Activated naive CD8-positive, alpha-beta T cell (primary cell): Measurements from ENCODE around the gene ZDHHC8.

Source experiments
- H3K27ac Mint-ChIP-seq: one replicate; pipeline ENCODE4 v1.8.0; 2021; ENCODE audit warnings: mixed read lengths
- H3K27me3 Mint-ChIP-seq: one replicate; pipeline ENCODE4 v1.8.0; 2021; ENCODE audit warnings: mixed read lengths
- H3K36me3 Mint-ChIP-seq: one replicate; pipeline ENCODE4 v1.8.0; 2021; ENCODE audit warnings: mixed read lengths
- H3K4me1 Mint-ChIP-seq: one replicate; pipeline ENCODE4 v1.8.0; 2021; ENCODE audit warnings: low read depth, mixed read lengths
- H3K4me3 Mint-ChIP-seq: one replicate; pipeline ENCODE4 v1.8.0; 2021; ENCODE audit warnings: mild to moderate bottlenecking, mixed read lengths
- H3K9me3 Mint-ChIP-seq: one replicate; pipeline ENCODE4 v1.8.0; 2021; ENCODE audit warnings: low read depth, mixed read lengths

Gene ZDHHC8

DNA sequence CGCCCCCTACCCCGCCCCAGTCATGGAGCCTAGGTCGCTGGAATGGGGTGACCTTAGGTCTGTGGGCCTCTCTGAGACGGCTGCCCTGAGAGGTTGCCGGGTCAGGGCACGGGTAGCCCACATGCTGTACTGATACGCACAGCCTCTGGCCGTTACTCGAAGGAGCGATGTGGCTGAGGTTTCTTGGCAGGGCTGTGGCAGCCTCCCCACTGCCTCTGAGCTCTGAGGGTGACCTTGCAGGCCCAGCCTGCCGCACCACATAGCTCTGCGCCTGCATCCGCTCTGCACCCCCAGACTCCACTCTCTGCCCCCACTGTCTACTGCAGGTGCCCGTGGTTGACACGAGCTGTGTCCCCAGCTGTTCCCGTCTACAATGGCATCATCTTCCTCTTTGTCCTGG, 7.3 kb downstream of the ZDHHC8 start:
- Mint-ChIP-seq H3K4me1 (peaks cover 14% of the 10 kb centered on the region), H3K4me3 (no peak overlapping the region), H3K9me3 (no peaks in the 10 kb centered on the region), H3K27me3 (no peaks in the 10 kb centered on the region), H3K27ac (no peak overlapping the region), H3K36me3 (no peaks in the 10 kb centered on the region)

DNA sequence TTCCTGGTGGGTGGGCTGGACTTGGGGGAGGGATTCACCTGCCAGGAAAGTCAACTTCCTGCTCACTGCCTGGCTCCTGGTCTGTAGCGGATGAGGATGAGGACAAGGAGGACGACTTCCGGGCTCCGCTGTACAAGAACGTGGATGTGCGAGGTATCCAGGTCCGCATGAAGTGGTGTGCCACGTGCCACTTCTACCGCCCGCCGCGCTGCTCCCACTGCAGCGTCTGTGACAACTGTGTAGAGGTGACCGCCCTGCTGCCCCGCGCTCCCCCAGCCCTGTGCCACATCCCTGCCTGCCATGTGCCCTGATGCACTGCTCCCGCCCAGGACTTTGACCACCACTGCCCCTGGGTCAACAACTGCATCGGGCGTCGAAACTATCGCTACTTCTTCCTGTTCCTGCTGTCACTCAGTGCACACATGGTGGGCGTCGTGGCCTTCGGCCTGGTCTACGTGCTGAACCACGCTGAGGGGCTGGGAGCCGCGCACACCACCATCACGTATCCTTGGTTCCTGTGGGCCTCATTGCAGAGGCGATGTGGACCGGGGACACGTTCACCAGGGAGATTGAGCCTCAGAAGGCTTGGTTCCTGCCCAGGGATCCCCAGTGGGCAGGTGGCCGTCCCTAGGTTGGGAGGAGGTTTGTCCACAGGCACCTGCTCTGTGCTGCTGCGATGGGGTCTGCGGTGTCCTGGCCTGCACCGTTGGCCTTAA, 7.9 kb downstream of the ZDHHC8 start:
- Mint-ChIP-seq H3K27me3 (no peaks in the 10 kb centered on the region), H3K4me3 (no peak overlapping the region), H3K4me1 (peaks cover 13% of the 10 kb centered on the region), H3K27ac (no peak overlapping the region), H3K9me3 (no peaks in the 10 kb centered on the region), H3K36me3 (no peaks in the 10 kb centered on the region)

DNA sequence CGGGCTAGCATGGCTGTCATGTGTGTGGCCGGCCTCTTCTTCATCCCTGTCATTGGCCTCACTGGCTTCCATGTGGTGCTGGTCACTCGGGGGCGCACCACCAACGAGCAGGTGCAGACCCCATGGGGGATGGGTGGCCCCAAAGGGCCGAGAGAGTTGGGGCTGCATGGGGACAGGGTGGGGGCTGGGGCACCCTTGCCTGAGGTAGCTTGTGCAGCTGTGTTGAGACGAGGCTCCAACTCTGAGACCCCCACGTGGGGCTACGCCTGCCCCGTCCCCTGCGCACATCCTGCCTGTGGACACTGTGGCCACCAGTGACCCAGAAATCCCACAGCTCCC, 8.5 kb downstream of the ZDHHC8 start:
- H3K27ac Mint-ChIP-seq, result no peak overlapping the region
- H3K27me3 Mint-ChIP-seq, result no peaks in the 10 kb centered on the region
- H3K36me3 Mint-ChIP-seq, result no peaks in the 10 kb centered on the region
- no peaks in the 10 kb centered on the region for H3K9me3 Mint-ChIP-seq
- H3K4me3 Mint-ChIP-seq, result no peak overlapping the region
- peaks cover 13% of the 10 kb centered on the region for H3K4me1 Mint-ChIP-seq

DNA sequence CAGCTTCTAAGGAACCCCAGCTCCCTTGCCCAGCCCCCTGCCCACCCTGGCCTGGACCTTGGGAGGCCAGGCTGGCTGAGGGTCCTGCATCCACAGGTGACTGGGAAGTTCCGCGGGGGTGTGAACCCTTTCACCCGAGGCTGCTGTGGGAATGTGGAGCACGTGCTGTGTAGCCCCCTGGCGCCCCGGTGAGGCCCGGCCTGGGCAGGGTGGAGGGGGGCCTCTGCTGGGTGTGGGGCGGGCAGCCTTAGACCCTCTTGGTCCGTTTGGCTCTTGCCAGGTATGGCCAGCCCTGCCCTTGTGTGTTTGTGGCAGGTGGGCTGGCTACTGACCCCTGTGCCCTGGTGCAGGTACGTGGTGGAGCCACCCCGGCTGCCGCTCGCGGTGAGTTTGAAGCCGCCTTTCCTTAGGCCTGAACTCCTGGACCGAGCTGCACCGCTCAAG, 8.9 kb downstream of the ZDHHC8 start:
- Mint-ChIP-seq H3K27ac (no peak overlapping the region), H3K9me3 (no peaks in the 10 kb centered on the region), H3K4me3 (no peak overlapping the region)

GRCh38 chr22:20141186-20142077, 9.8 kb downstream of the ZDHHC8 start:
- Mint-ChIP-seq H3K4me3 (no peak overlapping the region), H3K27ac (no peak overlapping the region), H3K27me3 (no peaks in the 10 kb centered on the region), H3K4me1 (peaks cover 12% of the 10 kb centered on the region), H3K9me3 (no peaks in the 10 kb centered on the region), H3K36me3 (no peaks in the 10 kb centered on the region)

More for the DNA sequence above, 8.9 kb downstream of the ZDHHC8 start:
- H3K27me3 Mint-ChIP-seq, result no peaks in the 10 kb centered on the region
- H3K36me3 Mint-ChIP-seq, result no peaks in the 10 kb centered on the region
- peaks cover 13% of the 10 kb centered on the region for H3K4me1 Mint-ChIP-seq

DNA sequence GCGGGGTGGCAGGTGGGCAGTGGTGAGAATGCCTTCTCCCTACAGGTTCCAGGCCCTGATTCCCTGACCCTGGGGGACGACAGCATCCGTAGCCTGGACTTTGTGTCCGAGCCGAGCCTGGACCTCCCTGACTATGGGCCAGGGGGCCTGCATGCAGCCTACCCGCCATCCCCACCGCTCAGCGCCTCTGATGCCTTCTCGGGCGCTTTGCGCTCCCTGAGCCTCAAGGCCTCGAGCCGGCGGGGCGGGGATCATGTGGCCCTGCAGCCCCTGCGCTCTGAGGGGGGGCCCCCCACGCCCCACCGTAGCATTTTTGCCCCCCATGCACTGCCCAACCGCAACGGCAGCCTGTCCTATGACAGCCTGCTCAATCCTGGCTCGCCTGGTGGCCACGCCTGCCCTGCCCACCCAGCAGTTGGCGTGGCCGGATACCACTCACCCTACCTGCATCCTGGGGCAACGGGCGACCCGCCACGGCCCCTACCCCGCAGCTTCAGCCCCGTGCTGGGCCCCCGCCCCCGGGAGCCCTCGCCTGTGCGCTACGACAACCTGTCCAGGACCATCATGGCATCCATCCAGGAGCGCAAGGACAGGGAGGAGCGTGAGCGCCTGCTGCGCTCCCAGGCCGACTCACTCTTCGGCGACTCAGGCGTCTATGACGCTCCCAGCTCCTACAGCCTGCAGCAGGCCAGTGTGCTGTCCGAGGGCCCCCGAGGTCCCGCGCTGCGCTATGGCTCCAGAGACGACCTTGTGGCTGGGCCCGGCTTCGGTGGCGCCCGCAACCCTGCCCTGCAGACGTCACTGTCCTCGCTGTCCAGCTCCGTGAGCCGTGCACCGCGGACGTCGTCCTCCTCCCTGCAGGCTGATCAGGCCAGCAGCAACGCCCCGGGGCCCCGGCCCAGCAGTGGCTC, 11.4 kb downstream of the ZDHHC8 start:
- H3K9me3 Mint-ChIP-seq, result no peaks in the 10 kb centered on the region
- no peaks in the 10 kb centered on the region for H3K36me3 Mint-ChIP-seq
- peaks cover 7% of the 10 kb centered on the region for H3K4me1 Mint-ChIP-seq
- H3K4me3 Mint-ChIP-seq, result no peak overlapping the region
- H3K27ac Mint-ChIP-seq, result no peak overlapping the region
- H3K27me3 Mint-ChIP-seq, result no peaks in the 10 kb centered on the region

GRCh38 chr22:20143883-20144665, 12.5 kb downstream of the ZDHHC8 start:
- Mint-ChIP-seq H3K36me3 (no peaks in the 10 kb centered on the region), H3K4me1 (peaks cover 4% of the 10 kb centered on the region), H3K27ac (no peak overlapping the region), H3K9me3 (no peaks in the 10 kb centered on the region), H3K27me3 (no peaks in the 10 kb centered on the region), H3K4me3 (no peak overlapping the region)

GRCh38 chr22:20145206-20145831, 13.7 kb downstream of the ZDHHC8 start:
- H3K4me1 Mint-ChIP-seq, result peaks cover 4% of the 10 kb centered on the region
- H3K36me3 Mint-ChIP-seq, result no peaks in the 10 kb centered on the region
- no peak overlapping the region for H3K27ac Mint-ChIP-seq
- H3K4me3 Mint-ChIP-seq, result no peak overlapping the region
- no peaks in the 10 kb centered on the region for H3K27me3 Mint-ChIP-seq
- H3K9me3 Mint-ChIP-seq, result no peaks in the 10 kb centered on the region

- no peaks in the 10 kb centered on the region for H3K27me3 Mint-ChIP-seq
- H3K36me3 Mint-ChIP-seq, result no peaks in the 10 kb centered on the region
- H3K4me3 Mint-ChIP-seq, result no peak overlapping the region
- no peaks in the 10 kb centered on the region for H3K9me3 Mint-ChIP-seq
- peaks cover 4% of the 10 kb centered on the region for H3K4me1 Mint-ChIP-seq
- no peak overlapping the region for H3K27ac Mint-ChIP-seq
Measured at GRCh38 chr22:20145832-20146223, 14.2 kb downstream of the ZDHHC8 start.

DNA sequence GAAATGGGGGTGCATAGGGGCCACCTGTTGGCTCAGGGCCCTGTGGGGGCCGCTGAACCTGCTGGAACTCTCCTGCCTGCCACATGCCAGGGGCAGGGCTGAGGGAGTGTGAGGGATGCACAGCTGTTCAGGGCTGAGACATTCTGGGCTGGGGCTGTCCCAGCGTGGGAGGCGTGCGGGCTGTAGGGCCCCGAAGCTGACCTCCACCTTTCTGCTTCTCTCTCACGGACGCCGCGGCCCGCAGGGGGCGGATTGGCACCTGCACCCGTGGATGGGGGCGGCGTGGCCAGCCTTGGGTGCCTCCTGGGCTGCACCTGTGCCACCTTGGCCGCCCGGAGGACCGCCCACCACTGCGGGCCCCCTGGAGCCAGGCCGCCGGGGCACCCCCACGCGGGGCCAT, 15.2 kb downstream of the ZDHHC8 start:
- H3K4me3 Mint-ChIP-seq, result no peak overlapping the region
- H3K4me1 Mint-ChIP-seq, result peaks cover 4% of the 10 kb centered on the region
- no peaks in the 10 kb centered on the region for H3K27me3 Mint-ChIP-seq
- no peak overlapping the region for H3K27ac Mint-ChIP-seq
- H3K36me3 Mint-ChIP-seq, result no peaks in the 10 kb centered on the region
- H3K9me3 Mint-ChIP-seq, result no peaks in the 10 kb centered on the region

DNA sequence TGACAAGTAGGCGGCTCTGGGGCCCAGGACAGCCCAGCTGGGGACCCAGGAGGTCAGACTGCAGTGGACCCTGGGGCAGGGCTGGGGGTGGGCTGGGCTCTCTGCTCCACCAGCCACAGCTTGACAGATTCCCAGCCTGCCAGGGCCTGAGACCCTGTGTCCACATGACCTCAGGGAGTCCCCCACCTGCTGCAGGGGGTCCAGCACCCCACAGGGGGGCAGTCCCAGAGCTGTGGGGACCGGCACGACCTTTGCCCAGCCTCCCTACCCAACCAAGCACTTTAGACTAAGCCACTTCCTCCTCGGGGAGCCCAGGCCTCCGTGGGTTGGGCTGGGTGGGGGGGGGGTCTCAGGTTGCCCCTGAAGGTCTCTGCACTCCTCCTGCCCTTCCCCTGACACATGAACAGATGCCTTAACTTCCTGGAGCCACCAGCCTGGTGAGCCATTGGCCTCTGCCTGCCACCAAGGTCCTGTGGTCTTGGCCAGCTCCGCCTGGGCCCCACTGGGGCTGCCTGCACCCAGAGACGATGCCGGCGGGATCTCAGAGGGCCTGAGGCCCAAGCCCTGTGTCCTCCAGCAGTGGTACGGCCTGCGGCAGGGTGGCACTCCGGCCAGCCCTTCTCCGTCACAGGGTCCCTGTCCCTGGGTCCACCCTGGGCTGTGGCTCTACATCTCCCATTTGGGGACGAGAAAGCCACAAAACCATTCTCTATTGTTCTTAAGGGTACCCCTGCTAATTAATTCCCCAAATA, 15.8 kb downstream of the ZDHHC8 start:
- H3K9me3 Mint-ChIP-seq, result no peaks in the 10 kb centered on the region
- no peaks in the 10 kb centered on the region for H3K27me3 Mint-ChIP-seq
- no peak overlapping the region for H3K4me3 Mint-ChIP-seq
- no peak overlapping the region for H3K27ac Mint-ChIP-seq
- no peaks in the 10 kb centered on the region for H3K36me3 Mint-ChIP-seq
- peaks cover 4% of the 10 kb centered on the region for H3K4me1 Mint-ChIP-seq

DNA sequence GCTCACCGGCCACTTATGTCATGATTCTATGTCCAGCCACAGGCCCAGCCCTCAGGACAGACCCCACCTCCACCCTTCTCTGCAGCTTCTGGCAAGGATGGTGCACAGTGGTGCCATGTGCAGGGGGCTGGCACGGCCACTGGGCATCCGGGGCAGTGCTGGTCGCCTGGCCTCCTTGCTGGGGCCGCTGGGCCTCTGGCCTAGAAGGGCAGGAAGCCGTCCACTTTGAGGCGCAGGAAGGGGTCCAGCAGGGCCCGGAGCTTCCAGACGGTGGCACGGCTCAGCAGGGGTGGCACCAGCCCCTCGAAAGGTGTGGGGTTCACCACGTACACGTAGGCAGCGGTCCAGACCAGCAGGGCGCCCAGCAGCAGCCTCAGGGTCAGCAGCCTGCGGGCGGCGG, 16.8 kb downstream of the ZDHHC8 start:
- Mint-ChIP-seq H3K9me3 (no peaks in the 10 kb centered on the region), H3K4me1 (peaks cover 4% of the 10 kb centered on the region), H3K4me3 (no peak overlapping the region), H3K36me3 (no peaks in the 10 kb centered on the region), H3K27ac (no peak overlapping the region), H3K27me3 (no peaks in the 10 kb centered on the region)
